NCI-H2107 (cell line): Measurements from ENCODE around the gene AOC3.
"Not testable (repeated sequence)": the region's sequence is repeated elsewhere in the genome, so short reads cannot be mapped to it uniquely, and the experiment has no call there.

Experiments
- DNase-seq: peaks from one replicate; lab custom pipeline; 2025; lab: John Stamatoyannopoulos, UW

Gene AOC3

DNA sequence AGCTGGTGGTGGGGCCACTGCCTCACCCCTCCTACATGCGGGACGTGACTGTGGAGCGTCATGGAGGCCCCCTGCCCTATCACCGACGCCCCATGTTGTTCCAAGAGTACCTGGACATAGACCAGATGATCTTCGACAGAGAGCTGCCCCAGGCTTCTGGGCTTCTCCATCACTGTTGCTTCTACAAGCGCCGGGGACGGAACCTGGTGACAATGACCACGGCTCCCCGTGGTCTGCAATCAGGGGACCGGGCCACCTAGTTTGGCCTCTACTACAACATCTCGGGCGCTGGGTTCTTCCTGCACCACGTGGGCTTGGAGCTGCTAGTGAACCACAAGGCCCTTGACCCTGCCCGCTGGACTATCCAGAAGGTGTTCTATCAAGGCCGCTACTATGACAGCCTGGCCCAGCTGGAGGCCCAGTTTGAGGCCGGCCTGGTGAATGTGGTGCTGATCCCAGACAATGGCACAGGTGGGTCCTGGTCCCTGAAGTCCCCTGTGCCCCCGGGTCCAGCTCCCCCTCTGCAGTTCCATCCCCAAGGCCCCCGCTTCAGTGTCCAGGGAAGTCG lies 16.8 kb downstream of the AOC3 start:
- not testable (repeated sequence) for DNase-seq

DNA sequence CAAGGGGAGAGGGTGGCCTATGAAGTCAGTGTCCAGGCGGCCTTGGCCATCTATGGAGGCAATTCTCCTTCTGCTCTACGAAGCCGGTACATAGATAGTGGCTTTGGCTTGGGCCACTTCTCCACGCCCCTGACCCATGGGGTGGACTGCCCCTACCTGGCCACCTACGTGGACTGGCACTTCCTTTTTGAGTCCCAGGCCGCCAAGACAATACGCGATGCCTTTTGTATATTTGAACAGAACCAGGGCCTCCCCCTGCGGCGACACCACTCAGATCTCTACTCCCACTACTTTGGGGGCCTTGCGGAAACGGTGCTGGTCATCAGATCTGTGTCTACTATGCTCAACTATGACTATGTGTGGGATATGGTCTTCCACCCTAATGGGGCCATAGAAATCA lies 17.3 kb downstream of the AOC3 start:
- DNase-seq, result no peak

DNA sequence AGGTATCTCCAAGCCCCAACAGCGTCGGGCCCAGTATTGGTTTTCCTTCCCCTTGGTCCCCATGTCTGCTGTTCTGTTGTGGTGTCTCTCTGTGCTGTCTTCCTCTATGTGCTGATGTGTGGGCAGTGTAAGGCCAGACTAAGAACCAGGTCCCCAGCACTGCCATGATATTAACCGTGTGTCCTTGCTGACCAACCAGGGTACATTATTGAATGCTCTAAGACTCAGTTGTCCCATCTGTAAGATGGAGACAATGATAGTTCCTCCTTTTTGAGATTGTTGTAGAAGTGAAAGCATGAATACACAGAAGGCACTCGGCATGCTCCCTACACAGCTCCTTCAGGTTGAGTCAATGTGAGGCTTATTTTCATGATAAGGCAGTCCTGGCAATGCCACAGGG lies 20.6 kb downstream of the AOC3 start:
- no peak for DNase-seq

DNA sequence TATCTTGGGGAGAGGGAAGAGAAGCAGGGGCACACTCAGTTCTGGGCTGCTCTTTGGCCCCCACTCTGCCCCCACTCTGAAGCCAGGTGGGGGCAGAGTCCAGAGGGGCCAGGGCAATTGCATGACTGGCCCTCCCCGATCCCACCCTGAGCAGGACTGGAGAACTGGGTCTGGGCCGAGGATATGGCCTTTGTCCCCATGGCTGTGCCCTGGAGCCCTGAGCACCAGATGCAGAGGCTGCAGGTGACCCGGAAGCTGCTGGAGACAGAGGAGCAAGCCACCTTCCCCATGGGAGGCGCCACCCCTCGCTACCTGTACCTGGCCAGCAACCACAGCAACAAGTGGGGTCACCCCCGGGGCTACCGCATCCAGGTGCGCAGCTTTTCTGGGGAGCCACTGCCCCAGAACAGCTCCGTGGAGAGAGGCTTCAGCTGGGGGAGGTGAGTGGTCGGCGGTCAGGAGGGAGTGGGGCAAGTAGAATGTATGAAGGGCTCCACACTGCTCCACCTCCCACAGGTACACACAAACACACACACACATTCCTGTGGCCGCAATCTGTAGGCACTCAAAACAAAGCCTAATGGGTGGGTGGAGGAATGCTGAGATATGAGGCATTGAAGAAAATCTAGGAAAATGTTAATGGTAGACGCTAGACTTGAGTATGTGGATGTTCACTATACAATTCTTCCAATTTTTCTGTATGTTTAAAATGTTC lies 21.4 kb downstream of the AOC3 start:
- DNase-seq, result no peak

DNA sequence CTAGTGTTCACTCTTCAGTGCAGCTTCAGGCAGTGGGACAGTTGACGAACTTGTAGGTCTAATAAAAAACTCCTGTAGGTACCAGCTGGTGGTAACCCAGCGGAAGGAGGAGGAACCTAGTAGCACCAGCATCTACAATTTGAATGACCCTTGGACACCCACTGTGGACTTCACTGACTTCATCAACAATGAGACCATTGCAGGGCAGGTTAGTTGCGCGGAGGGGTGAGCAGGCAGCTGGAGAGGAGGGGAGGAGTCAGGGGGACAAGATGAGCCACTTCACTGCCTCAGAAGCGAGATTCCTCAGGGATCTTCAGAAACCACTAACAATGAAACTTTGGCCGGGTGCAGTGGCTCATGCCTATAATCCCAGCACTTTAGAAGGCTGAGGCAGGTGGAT lies 22.3 kb downstream of the AOC3 start:
- DNase-seq, result no peak

DNA sequence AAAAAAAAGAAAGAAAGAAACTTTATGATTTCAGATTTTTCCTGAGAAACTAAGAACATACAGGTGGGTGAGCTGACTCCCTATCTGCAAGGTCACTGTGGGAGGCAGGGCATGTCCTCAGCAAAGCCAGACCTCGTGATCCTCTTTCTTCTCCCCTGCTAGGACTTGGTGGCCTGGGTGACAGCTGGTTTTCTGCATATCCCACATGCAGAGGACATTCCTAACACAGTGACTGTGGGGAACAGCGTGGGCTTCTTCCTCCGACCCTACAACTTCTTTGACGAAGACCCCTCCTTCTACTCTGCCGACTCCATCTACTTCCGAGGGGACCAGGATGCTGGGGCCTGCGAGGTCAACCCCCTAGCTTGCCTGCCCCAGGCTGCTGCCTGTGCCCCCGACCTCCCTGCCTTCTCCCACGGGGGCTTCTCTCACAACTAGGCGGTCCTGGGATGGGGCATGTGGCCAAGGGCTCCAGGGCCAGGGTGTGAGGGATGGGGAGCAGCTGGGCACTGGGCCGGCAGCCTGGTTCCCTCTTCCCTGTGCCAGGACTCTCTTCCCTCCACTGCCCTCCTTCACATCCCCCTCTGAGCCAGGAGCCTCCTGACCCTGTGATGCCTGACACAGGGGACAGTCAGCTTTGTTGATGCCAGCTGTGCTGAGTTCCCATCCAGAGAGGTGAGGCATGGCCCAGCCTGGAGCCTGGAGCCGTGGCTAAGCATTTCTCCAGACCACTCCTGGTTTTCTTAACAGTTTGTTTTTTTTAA lies 23.1 kb downstream of the AOC3 start:
- not testable (repeated sequence) for DNase-seq

DNA sequence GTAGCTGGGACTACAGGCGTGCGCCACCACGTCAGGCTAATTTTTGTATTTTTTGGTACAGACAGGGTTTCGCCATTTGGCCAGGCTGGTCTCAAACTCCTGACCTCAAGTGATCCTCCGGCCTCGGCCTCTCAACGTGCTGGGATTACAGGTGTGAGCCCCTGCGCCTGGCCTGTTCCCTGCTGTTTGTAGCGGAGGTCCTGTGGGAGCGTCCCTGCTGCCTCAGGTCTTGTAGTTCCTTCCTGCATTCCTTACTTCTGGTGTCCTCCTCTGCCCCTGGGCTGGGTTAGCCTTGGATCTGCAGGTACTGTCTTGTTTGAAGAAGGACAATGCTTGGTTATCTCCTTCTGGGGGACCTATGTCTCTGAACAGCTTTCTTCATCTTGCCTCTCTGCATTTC lies 26.0 kb downstream of the AOC3 start:
- DNase-seq, result no peak

DNA sequence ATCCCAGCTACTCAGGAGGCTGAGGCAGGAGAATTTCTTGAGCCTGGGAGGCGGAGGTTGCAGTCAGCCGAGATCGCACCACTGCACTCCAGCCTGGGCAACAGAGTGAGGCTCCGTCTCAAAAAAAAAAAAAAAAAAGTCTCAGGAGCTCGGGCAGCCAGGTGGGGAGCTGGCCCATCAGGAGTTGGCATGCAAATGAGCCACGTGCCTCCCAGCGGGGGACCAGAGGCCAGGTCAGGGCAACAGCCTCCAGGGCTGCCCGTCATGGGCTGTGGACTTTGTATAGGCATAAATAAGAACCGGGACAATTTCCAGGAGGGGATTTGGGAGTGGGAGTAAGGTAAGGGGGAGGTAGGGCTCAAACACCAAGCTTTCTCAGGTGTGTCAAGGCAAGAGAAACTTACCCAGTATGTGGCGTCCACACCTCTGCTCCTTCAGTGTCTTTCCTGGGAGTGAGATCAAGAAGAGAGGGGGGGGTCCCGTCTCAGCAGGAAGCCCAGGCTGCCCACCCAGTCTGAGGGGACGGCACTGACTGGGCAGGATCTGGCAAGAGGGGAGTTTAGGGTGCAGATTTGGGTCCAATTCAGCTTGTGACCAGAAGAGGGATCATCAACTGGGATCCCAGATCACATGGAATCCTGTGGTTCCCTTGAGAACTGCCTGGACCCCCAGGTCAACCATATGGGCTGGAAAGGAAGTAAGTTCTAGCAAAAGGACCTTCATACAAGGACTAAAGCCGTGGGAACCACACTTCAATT lies 27.3 kb downstream of the AOC3 start:
- no peak for DNase-seq

DNA sequence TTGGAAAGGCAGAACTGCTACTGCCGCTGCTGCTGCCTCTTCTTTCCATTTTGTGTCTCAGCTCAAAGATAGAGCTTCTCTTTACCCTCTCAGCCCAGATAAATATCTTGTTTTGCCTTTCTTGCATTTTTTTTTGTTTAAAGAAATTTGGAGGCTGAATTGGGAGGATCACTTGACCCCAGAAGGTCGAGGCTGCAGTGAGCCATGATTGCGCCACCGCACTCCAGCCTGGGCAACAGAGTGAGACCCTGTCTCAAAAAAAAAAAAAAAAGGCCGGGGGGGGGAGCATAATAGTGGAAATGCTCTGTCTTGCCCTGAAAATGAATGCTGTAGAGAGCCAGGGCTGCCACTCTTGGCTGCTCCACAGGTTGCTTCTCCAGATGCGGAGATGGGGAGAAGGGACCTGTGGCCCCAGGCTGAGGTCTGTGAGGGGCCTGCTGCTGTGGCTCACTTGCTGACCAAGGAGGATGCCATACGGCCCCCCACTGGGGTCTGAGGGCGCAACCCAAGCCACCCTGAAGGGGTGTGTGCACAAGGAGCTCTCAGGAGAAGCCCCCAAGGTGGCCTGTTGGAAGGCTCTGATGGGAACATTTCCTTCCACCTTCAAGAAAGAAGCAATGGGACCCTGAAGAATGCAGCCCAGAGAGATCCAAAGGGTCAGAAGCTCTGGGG lies 28.1 kb downstream of the AOC3 start:
- no peak for DNase-seq

DNA sequence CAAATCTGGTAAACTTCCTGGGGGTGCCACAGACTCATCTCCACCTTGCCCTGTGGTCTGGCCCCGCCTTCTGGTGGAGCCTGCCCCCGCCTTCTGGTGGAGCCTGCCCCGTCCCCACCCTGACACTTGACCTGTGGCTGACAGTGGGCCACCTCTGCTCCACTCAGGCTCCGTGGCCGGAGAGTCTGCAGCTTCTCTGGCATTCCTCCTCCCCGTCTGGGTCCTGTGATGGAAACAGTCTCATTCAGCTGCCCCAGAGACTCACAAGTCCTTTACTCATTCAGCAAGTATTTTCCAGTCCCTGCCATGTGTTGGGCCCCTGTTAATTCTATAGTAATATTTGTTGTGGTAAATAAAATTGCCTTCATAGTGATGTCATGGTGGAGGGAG lies 28.6 kb downstream of the AOC3 start:
- DNase-seq, result no peak

DNA sequence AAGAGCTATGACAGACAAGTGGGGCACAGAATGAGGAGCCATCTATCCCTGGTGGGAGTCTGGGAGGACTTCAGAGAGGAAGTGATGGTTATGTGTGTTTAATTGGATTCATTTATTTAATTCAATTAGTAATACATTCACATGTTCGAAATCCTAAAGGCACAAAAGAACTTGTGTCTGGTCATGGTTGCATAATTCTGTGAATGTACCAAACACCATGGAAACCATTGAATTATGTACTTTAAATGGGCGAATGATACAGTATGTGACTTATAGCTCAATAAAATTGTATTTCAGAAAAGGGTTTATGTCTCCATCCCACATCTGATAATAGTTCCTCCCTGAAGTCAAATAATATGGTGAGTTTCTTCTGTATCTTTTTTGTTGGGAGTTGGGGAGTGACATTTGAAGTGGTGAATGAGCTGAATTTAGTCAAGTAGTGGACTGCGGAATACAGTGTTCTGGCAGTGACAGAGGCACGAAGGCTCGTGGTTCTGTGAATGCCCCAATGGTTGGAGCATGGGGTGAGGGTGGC lies 29.8 kb downstream of the AOC3 start:
- no peak for DNase-seq

DNA sequence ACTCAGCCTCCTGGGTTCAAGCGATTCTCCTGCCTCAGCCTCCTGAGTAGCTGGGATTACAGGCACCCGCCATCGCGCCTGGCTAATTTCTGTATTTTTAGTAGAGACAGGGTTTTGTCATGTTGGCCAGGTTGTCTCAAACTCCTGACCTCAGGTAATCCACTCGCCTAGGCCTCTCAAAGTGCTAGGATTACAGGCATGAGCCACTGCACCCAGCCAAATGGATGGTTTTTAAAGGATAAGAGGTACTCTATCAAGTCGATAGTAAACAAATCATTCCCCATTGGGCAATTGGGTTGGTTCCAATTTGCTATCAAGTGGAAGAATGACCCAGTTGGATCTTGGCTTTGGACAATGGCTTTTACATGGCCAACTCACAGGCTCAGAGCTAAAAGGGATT lies 30.7 kb downstream of the AOC3 start:
- DNase-seq, result not testable (repeated sequence)

DNA sequence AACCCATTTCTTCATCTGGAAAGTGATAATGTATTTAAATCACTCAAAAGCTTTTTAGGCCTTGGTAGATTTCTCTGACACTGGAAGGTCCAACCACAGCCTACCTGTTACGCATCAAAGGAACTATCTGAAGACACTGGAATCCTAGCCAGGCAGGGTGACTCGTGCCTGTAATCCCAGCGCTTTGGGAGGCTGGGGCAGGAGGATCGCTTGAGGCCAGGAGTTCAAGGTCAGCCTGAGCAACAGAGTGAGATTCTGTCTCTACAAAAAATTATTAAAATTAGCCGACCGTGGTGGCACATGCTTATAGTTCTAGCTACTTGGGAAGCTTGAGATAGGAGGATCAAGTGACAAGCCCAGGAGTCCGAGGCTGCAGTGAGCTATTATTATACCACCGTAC lies 31.2 kb downstream of the AOC3 start:
- no peak for DNase-seq

DNA sequence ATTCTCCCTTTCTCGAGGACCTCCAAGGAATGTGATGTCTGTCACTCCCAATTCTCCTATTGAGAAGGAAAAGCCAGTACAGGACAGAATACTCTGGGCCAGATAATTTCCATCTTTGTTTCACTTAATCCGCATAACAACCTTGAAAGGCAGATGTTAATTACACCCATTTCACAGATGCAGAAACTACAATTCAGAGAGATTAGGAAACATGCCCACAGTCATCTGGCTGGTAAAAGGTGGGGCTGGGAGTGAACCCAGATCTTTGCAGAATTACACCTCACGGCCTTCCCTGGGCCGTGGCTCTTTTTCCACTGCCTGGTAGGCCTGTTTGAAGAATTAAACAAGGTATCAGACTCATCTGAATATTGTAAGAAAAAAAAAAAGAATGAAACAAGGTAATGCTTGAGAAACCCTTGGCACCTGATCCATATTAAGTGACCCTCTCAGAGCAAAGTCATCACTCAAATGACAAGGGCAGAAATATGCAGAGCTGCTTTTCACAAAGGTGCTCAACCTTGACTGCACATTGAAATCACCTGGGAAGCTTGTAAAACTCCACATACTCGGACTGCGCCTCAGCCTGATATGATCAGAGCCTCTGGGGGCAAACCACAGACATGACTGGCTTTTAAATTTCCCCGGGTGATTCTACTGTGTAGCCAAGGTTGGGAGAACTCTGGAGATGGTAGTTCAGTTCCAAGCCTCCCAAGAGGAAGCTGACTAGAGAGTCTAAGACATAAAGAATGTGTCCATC lies 33.0 kb downstream of the AOC3 start:
- no peak for DNase-seq

DNA sequence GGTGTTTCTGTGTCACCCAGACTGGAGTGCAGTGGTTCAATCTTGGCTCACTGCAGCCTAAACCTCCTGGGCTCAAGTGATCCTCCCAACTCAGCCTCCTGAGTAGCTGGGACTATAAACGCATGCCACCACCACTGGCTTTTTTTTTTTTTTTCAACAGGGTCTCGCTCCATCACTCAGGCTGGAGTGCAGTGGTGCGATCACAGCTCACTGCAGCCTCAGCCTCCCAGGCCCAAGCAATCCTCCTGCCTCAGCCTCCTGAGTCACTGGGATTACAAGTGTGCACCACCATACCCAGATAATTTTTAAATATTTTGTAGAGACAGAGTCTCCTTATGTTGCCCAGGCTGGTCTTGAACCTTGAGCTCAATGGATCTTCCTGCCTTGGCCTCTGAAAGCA lies 34.8 kb downstream of the AOC3 start:
- DNase-seq, result not testable (repeated sequence)

DNA sequence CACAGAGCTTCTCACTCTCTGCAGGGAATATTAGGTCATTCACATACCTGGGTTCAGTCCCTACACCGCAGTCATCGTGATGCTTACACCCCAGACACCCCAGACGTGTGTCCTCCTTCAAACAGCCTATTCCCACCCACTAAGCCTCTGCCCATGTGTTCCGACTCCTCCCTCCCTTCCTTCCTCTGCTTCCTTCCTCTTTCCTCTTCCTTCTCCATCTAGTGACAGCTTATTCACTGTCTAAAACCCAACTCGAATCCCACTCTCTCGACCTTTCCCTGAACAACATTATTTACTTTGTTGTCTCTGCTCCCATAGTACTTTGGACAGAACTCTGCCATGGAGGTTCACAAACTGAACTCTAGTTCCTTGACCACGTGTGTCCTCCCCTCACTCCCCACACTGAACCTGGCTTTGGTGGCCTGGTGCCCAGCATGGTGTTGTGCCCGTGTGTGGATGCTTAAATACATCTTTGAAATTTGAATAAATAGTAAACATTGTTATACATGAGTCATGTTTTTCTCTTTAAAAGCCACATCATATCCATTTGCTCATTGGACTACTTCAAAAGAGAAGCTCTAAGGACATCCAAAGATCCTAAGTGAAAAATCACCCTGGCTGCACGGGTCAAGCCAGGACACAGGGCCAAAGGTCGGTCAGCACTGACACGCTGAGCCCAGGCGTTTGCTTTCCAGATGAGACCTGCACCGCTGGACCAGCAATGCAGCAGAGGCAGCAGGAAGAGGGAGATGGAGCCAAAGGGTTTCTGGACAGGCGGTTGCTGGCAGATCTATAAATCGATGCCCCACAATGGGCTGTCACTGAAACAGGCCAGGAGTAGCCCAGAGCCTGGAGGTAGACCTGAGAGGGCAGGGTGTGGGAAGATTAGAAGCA lies 35.5 kb downstream of the AOC3 start:
- no peak for DNase-seq

DNA sequence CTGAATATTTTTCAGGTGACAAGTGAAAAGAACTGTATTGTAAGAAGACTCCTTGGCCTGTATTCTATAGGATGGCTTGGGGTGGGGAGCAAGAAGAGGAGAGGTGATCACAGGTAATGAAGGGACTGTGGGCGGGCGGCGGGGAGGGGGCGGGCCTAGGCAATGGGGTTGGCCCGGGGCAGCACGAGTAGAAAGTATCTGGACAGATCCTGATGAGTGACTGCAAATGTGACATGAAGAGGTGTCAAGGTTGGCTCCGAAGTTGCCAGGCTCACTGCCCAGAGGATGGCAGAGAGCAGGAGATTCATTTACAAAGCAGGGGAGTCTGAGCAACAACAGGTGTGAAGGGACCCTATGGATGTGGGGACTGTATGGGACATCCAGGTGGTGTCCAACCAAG lies 38.8 kb downstream of the AOC3 start:
- DNase-seq, result no peak

DNA sequence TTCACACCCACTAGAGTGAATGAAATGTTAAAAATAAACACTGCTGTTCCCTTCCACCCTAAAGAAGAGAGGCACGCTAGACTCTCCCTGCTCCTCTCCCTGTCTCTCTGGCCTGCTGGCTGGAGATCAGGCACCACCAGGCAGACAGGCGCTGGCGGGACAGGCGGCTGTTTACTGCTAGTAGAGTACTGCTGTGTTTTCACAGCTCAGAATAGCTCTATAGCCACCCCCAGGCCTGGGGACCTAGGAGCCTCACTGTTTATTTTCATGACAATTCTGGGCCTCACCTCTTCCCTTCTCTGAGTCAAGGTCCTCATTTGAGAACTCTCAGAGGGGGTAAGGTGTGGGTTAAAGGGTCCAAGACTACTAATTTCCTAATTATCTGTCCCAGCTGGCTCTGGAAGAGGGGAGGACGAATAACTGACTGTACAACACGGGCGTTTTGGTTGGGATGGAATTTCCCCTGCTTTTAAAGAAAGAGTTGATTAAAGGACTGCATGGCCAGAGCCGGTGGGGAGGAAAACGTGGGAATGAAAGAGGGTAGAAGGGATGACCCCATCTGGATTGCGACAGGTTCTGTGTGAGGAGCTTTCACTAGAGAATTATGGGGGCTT lies 40.6 kb downstream of the AOC3 start:
- DNase-seq, result no peak

DNA sequence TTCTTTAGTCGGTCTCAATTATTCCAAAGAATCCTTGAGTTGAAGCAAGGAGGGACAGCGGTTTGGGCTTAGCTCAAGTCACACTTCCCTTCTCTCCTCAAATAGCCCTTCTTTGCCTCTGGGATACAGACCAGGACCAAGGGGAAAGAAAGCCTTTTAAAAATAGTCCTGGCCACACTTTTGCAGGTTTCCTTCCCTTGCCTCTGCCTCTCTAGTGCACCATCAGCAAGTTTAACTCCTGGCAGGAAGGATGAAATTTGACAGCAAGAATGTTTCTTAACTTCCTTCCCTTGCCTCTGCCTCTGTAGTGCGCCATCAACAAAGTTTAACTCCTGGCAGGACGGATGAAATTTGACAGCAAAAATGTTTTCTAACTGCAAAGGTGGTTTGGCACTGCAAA lies 42.4 kb downstream of the AOC3 start:
- no peak for DNase-seq
